ENCODE measurements around the gene AGAP1.

The AGAP1 gene

GRCh38 chr2:235612181-235612950 is 118.5 kb downstream of the AGAP1 start:
- DNase-seq: no peak

- no peak for DNase-seq
These were observed 119.8 kb downstream of the AGAP1 start for GRCh38 chr2:235613649-235614048.

GRCh38 chr2:235614176-235614860 is 120.5 kb downstream of the AGAP1 start:
- no peak for DNase-seq

GRCh38 chr2:235614900-235615712 is 121.3 kb downstream of the AGAP1 start:
- no peak for DNase-seq

- DNase-seq: no peak
These were observed 123.0 kb downstream of the AGAP1 start for GRCh38 chr2:235616885-235617284.

GRCh38 chr2:235618039-235618438 is 124.2 kb downstream of the AGAP1 start:
- DNase-seq: no peak

GRCh38 chr2:235619544-235619943 is 125.7 kb downstream of the AGAP1 start:
- DNase-seq: no peak

- no peak for DNase-seq
These were observed 127.9 kb downstream of the AGAP1 start for GRCh38 chr2:235621736-235622135.

- DNase-seq: no peak
These were observed 129.3 kb downstream of the AGAP1 start for GRCh38 chr2:235623111-235623510.

GRCh38 chr2:235623752-235624151 is 129.9 kb downstream of the AGAP1 start:
- no peak for DNase-seq

- no peak for DNase-seq
These were observed 132.8 kb downstream of the AGAP1 start for GRCh38 chr2:235626658-235627057.

GRCh38 chr2:235627682-235628081 is 133.8 kb downstream of the AGAP1 start:
- no peak for DNase-seq

- no peak for DNase-seq
These were observed 137.0 kb downstream of the AGAP1 start for GRCh38 chr2:235630718-235631296.

- no peak for DNase-seq
These were observed 140.8 kb downstream of the AGAP1 start for GRCh38 chr2:235634435-235635158.

GRCh38 chr2:235636546-235636945 is 142.7 kb downstream of the AGAP1 start:
- no peak for DNase-seq

GRCh38 chr2:235637896-235638295 is 144.1 kb downstream of the AGAP1 start:
- DNase-seq: no peak

- no peak for DNase-seq
These were observed 144.9 kb downstream of the AGAP1 start for GRCh38 chr2:235638541-235639427.

- no peak for DNase-seq
These were observed 145.6 kb downstream of the AGAP1 start for GRCh38 chr2:235639428-235639773.

GRCh38 chr2:235639885-235640284 is 146.0 kb downstream of the AGAP1 start:
- DNase-seq: no peak

GRCh38 chr2:235640377-235640776 is 146.5 kb downstream of the AGAP1 start:
- no peak for DNase-seq

GRCh38 chr2:235640926-235641723 is 147.3 kb downstream of the AGAP1 start:
- no peak for DNase-seq
